Mesenchymal stem cell (in vitro differentiated cells and primary cell): ENCODE results near the gene ISM2.
A peak's percentile ranks its signal among the peaks of the same experiment; 100 is the strongest.

Source experiments
- DNase-seq: peaks from one replicate; pipeline ENCODE4 v3.0.0-alpha.2; 2013
- H2AFZ ChIP-seq: one replicate; pipeline ENCODE4 v1.6.1; 2013; ENCODE audit warnings: low read depth, mild to moderate bottlenecking, control low read depth, inconsistent platforms, low read length, moderate library complexity
- H2AK5ac ChIP-seq: 2 replicates; pipeline ENCODE4 v1.6.1; 2013; ENCODE audit warnings: low read length, moderate library complexity, mild to moderate bottlenecking, inconsistent platforms; ENCODE audit not compliant: severe bottlenecking
- H2BK120ac ChIP-seq: one replicate; pipeline ENCODE4 v1.6.1; 2013; ENCODE audit warnings: low read depth, mild to moderate bottlenecking, inconsistent platforms, low read length, moderate library complexity
- H2BK12ac ChIP-seq, 2 experiments: one replicate each; pipeline ENCODE4 v1.6.1; 2013; ENCODE audit warnings: inconsistent platforms in 2 of 2, low read length in 2 of 2, mild to moderate bottlenecking in 2 of 2, moderate library complexity in 2 of 2, control low read depth in 1 of 2
- H2BK15ac ChIP-seq: one replicate; pipeline ENCODE4 v1.6.1; 2013; ENCODE audit warnings: mild to moderate bottlenecking, low read depth, inconsistent platforms; ENCODE audit not compliant: poor library complexity, severe bottlenecking
- H2BK5ac ChIP-seq: 2 replicates; pipeline ENCODE4 v1.6.1; 2013; ENCODE audit warnings: low read depth, mild to moderate bottlenecking, low read length, control low read depth, inconsistent platforms; ENCODE audit not compliant: poor library complexity, severe bottlenecking
- H3K14ac ChIP-seq, 2 experiments: one replicate each; pipeline ENCODE4 v1.6.1; 2013; ENCODE audit warnings: inconsistent platforms in 2 of 2, low read length in 2 of 2, control low read depth in 1 of 2, mild to moderate bottlenecking in 1 of 2, moderate library complexity in 1 of 2
- H3K18ac ChIP-seq, 2 experiments: one replicate each; pipeline ENCODE4 v1.6.1; 2013; ENCODE audit warnings: inconsistent platforms in 2 of 2, low read length in 2 of 2, control low read depth in 1 of 2, low read depth in 1 of 2, mild to moderate bottlenecking in 1 of 2
- H3K23ac ChIP-seq, 2 experiments: one replicate each; pipeline ENCODE4 v1.6.1; 2013; ENCODE audit warnings: inconsistent platforms in 2 of 2, low read length in 2 of 2, mild to moderate bottlenecking in 2 of 2, moderate library complexity in 2 of 2, control low read depth in 1 of 2
- H3K27ac ChIP-seq: 2 replicates; pipeline ENCODE4 v1.5.1; 2013; ENCODE audit warnings: mild to moderate bottlenecking, moderate library complexity, low read length, control low read depth, inconsistent platforms; ENCODE audit not compliant: poor library complexity, severe bottlenecking
- H3K27me3 ChIP-seq, 2 experiments: 2 replicates each; pipeline versions ENCODE4 v1.6.1 to v1.7.0; 2013; ENCODE audit warnings: low read length in 2 of 2, mild to moderate bottlenecking in 2 of 2, moderate library complexity in 2 of 2, control low read depth in 1 of 2, inconsistent platforms in 1 of 2; ENCODE audit not compliant: control insufficient read depth in 1 of 2, insufficient read depth in 1 of 2
- H3K36me3 ChIP-seq, 2 experiments: 2 replicates each; pipeline versions ENCODE4 v1.6.1 to v1.7.0; 2013; ENCODE audit warnings: low read length in 2 of 2, control low read depth in 1 of 2, inconsistent platforms in 1 of 2, low read depth in 1 of 2, mild to moderate bottlenecking in 1 of 2; ENCODE audit not compliant: insufficient read depth in 2 of 2, control insufficient read depth in 1 of 2
- H3K4ac ChIP-seq, 2 experiments: one replicate each; pipeline ENCODE4 v1.6.1; 2013; ENCODE audit warnings: inconsistent platforms in 2 of 2, low read length in 2 of 2, mild to moderate bottlenecking in 2 of 2, moderate library complexity in 2 of 2, control low read depth in 1 of 2, low read depth in 1 of 2
- H3K4me1 ChIP-seq: 2 replicates; pipeline ENCODE4 v1.6.1; 2013; ENCODE audit warnings: low read depth, low read length, control low read depth; ENCODE audit not compliant: control insufficient read depth, insufficient read depth
- H3K4me2 ChIP-seq: 2 replicates; pipeline ENCODE4 v1.6.1; 2013; ENCODE audit warnings: low read length, mild to moderate bottlenecking, inconsistent platforms; ENCODE audit not compliant: poor library complexity, severe bottlenecking
- H3K4me3 ChIP-seq, 2 experiments: 2 replicates each; pipeline versions ENCODE4 v1.5.1 to v1.7.0; 2013; ENCODE audit warnings: low read length in 2 of 2, mild to moderate bottlenecking in 2 of 2, control low read depth in 1 of 2, low read depth in 1 of 2; ENCODE audit not compliant: insufficient read depth in 1 of 2
- H3K79me1 ChIP-seq: replicated peaks from 2 replicates; pipeline ENCODE4 v1.6.1; 2013; ENCODE audit warnings: mild to moderate bottlenecking, control low read depth, low read length, inconsistent platforms; ENCODE audit not compliant: poor library complexity, severe bottlenecking
- H3K9ac ChIP-seq: 2 replicates; pipeline ENCODE4 v1.7.0; 2013; ENCODE audit warnings: mild to moderate bottlenecking, low read length, moderate library complexity
- H3K9me3 ChIP-seq: 2 replicates; pipeline ENCODE4 v1.7.0; 2013; ENCODE audit warnings: mild to moderate bottlenecking, low read length; ENCODE audit not compliant: control insufficient read depth
- H4K8ac ChIP-seq: one replicate; pipeline ENCODE4 v1.6.1; 2013; ENCODE audit warnings: inconsistent platforms, mild to moderate bottlenecking, low read length, moderate library complexity
- H4K91ac ChIP-seq: one replicate; pipeline ENCODE4 v1.6.1; 2013; ENCODE audit warnings: mild to moderate bottlenecking, low read length, inconsistent platforms
- WGBS: methylation state at CpG from one replicate; pipeline ENCODE4 v1.1.7; 2013; ENCODE audit warnings: mixed read lengths; 5-methylcytosine and 5-hydroxymethylcytosine counted together

ISM2 gene

DNA sequence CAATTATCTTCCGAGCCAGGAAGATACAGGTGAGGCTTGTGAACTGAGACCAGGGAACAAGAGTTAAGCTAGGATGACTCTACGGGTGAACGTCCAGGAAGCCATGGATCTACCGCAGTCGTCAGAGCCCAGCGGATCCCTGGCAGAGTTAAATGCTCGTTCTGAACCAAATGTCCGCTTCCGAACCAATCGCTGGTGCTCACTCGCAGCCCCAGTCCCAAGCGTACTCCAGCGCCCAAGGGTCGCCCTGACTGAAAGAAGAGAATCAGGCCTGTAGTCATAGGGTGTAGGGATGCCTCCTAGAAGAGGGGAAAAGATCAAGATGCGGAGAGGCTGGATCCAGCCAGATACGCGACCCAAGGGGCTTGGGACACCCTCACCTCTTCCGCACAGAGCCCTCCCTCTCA lies 41.5 kb downstream of the ISM2 start:
- Histone ChIP-seq H3K27me3 (no peaks in the 10 kb centered on the region), H3K9ac (peak overlapping the region; percentile 91), H3K4me1 (peaks cover 2% of the 10 kb centered on the region), H4K91ac (no peak overlapping the region), H4K8ac (peak overlapping the region; percentile 10), H2AK5ac (no peak overlapping the region), H2BK15ac (no peak overlapping the region), H3K14ac (peak overlapping the region in 1 of 2 experiments; percentile 66), H3K9me3 (no peaks in the 10 kb centered on the region), H2BK120ac (no peak overlapping the region), H2BK5ac (peak overlapping the region; percentile 12), H2BK12ac (no peak overlapping the region), H2AFZ (peak overlapping the region; percentile 73), H3K4me3 (peak overlapping the region; percentile 79 to 92), H3K4ac (peak overlapping the region in 1 of 2 experiments; percentile 35), H3K18ac (peak overlapping the region in 1 of 2 experiments; percentile 86), H3K23ac (no peak overlapping the region), H3K4me2 (peak overlapping the region; percentile 67), H3K27ac (peak overlapping the region; percentile 82), H3K79me1 (peaks cover 15% of the 10 kb centered on the region), H3K36me3 (peaks cover 9 to 34% of the 10 kb centered on the region in 2 experiments)
- no peak for DNase-seq
- WGBS = under 1% methylated on average over 11 of the region's 18 CpGs

DNA sequence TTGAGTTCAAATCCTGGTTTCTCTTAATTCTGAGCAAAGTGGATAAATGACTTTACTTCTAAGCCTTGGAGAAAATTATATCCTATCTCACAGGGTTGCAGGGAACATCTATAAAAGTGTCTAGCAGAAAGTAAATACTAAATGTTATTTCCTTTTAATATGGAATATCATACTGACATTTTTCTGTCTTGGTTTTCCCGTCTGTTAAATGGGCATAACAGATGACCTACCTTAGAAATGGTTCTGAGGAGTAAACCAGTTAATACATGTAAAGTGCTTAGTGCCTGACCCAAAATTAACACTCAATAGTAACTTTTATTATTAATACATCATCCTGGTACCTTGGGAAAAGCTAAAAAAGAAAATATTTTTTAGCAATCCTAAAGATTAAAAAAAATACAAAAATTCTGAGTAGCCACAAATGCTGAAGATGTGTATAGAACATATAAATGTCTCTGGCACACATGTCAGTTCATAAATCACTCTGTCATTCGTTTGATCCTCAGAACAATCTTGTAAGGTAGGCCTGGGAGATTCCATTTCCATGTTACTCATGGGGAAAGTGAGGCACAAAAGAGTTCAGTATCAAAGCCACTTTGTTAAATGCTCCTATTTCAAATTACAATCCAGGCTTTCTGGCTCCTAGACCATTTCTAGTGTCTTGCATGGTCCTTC lies 42.5 kb downstream of the ISM2 start:
- no peak overlapping the region for H3K4me2 ChIP-seq
- H2AK5ac ChIP-seq = no peak overlapping the region
- H4K91ac ChIP-seq = no peak overlapping the region
- no peaks in the 10 kb centered on the region for H3K27me3 ChIP-seq
- H3K4me1 ChIP-seq = peaks cover 2% of the 10 kb centered on the region
- peak overlapping the region; percentile 91 for H3K9ac ChIP-seq
- H2AFZ ChIP-seq = no peak overlapping the region
- 82% methylated on average over 1 of the region's 2 CpGs for WGBS
- H3K9me3 ChIP-seq = no peaks in the 10 kb centered on the region
- H3K4me3 ChIP-seq = peak overlapping the region in 1 of 2 experiments; percentile 92
- H3K23ac ChIP-seq = no peak overlapping the region
- no peak overlapping the region for H2BK12ac ChIP-seq
- H3K27ac ChIP-seq = no peak overlapping the region
- no peak overlapping the region for H3K14ac ChIP-seq
- peaks cover 7 to 34% of the 10 kb centered on the region in 2 experiments for H3K36me3 ChIP-seq
- no peak overlapping the region for H4K8ac ChIP-seq
- H3K18ac ChIP-seq = no peak overlapping the region
- peaks cover 16% of the 10 kb centered on the region for H3K79me1 ChIP-seq
- no peak overlapping the region for H2BK5ac ChIP-seq
- no peak overlapping the region for H3K4ac ChIP-seq
- H2BK15ac ChIP-seq = no peak overlapping the region
- DNase-seq = no peak
- no peak overlapping the region for H2BK120ac ChIP-seq

GRCh38 chr14:77442196-77442595 lies 56.4 kb downstream of the ISM2 start:
- DNase-seq = no peak
- Histone ChIP-seq H3K4me1 (no peaks in the 10 kb centered on the region), H3K36me3 (peaks cover 21 to 89% of the 10 kb centered on the region in 2 experiments), H3K14ac (no peak overlapping the region), H4K91ac (no peak overlapping the region), H2BK120ac (no peak overlapping the region), H3K27ac (no peak overlapping the region), H3K9ac (no peak overlapping the region), H3K4me3 (no peak overlapping the region), H3K79me1 (no peaks in the 10 kb centered on the region), H3K4ac (no peak overlapping the region), H3K4me2 (no peak overlapping the region), H2AK5ac (no peak overlapping the region), H4K8ac (no peak overlapping the region), H2AFZ (no peak overlapping the region), H3K9me3 (no peaks in the 10 kb centered on the region), H3K27me3 (no peaks in the 10 kb centered on the region), H2BK12ac (no peak overlapping the region), H2BK5ac (no peak overlapping the region), H3K18ac (no peak overlapping the region), H2BK15ac (no peak overlapping the region), H3K23ac (no peak overlapping the region)
- 93% methylated on average over 1 of the region's 2 CpGs for WGBS

- H2BK120ac ChIP-seq = no peak overlapping the region
- WGBS = 100% methylated on average over 2 of the region's 4 CpGs
Measured at GRCh38 chr14:77439861-77440260, 58.8 kb downstream of the ISM2 start.

More at GRCh38 chr14:77439861-77440260, 58.8 kb downstream of the ISM2 start:
- peaks cover 23 to 91% of the 10 kb centered on the region in 2 experiments for H3K36me3 ChIP-seq
- H3K79me1 ChIP-seq = no peaks in the 10 kb centered on the region
- H4K91ac ChIP-seq = no peak overlapping the region
- H2BK12ac ChIP-seq = no peak overlapping the region
- H3K14ac ChIP-seq = no peak overlapping the region
- H3K9ac ChIP-seq = no peak overlapping the region
- H4K8ac ChIP-seq = no peak overlapping the region
- no peaks in the 10 kb centered on the region for H3K4me1 ChIP-seq
- H3K4me2 ChIP-seq = no peak overlapping the region
- no peaks in the 10 kb centered on the region for H3K9me3 ChIP-seq
- no peak overlapping the region for H3K4ac ChIP-seq
- no peak overlapping the region for H2AFZ ChIP-seq
- DNase-seq = no peak
- no peak overlapping the region for H3K27ac ChIP-seq
- no peak overlapping the region for H3K18ac ChIP-seq
- H2BK15ac ChIP-seq = no peak overlapping the region
- H3K4me3 ChIP-seq = no peak overlapping the region
- H3K23ac ChIP-seq = no peak overlapping the region
- no peaks in the 10 kb centered on the region for H3K27me3 ChIP-seq
- no peak overlapping the region for H2AK5ac ChIP-seq
- no peak overlapping the region for H2BK5ac ChIP-seq
